Umbilical cord (tissue), 2 donors: ENCODE results near the gene WNK4. TPM values are rescaled to one million over a fixed set of nuclear protein-coding genes. Genes with fewer than 3 reads are reported as not detected.
"Not testable (repeated sequence)": the region's sequence is repeated elsewhere in the genome, so short reads cannot be mapped to it uniquely, and the experiment has no call there.

Experiments
- DNase-seq: peaks from one replicate; pipeline ENCODE4 v3.0.0-alpha.2; 2015; ENCODE audit warnings: low spot score
- total RNA-seq: library from RNA; depleted of rRNA; stranded (reverse); fragments of >200 nt; gene quantifications from one replicate; pipeline ENCODE4 v1.2.3, GENCODE V29; 2014; ENCODE audit warnings: low replicate concordance; ENCODE audit not compliant: insufficient read depth

The WNK4 gene
- total RNA-seq = not detected

GRCh38 chr17:42779936-42780850 is at the start of gene WNK4:
Gene WNK4 (plus strand): TSS chr17:42780610. CDS start chr17:42780699, 89 bp downstream.
- DNase-seq = no peak

- DNase-seq = no peak
Observed at GRCh38 chr17:42740699-42741098, 39.7 kb upstream of the WNK4 start.

GRCh38 chr17:42742916-42743315 is 37.5 kb upstream of the WNK4 start:
- not testable (repeated sequence) for DNase-seq

GRCh38 chr17:42743595-42744282 is 36.7 kb upstream of the WNK4 start:
- DNase-seq = no peak

- DNase-seq = no peak
Observed at GRCh38 chr17:42744283-42744805, 36.1 kb upstream of the WNK4 start.

- DNase-seq = peak; percentile 94
Observed at GRCh38 chr17:42744806-42745617, 35.4 kb upstream of the WNK4 start, which contains the start of gene EZH1. Gene EZH1 (minus strand): TSS chr17:42745040. CDS start chr17:42728941, 16,099 bp downstream.

GRCh38 chr17:42748202-42748907 is 32.1 kb upstream of the WNK4 start:
- no peak for DNase-seq

GRCh38 chr17:42748908-42749798 is 31.3 kb upstream of the WNK4 start:
- no peak for DNase-seq

GRCh38 chr17:42750739-42751344 is 29.6 kb upstream of the WNK4 start:
- peak; percentile 34 for DNase-seq

GRCh38 chr17:42751628-42752027 is 28.8 kb upstream of the WNK4 start:
- DNase-seq = peak; percentile 49

- DNase-seq = no peak
Observed at GRCh38 chr17:42754782-42755181, 25.6 kb upstream of the WNK4 start.

- DNase-seq = no peak
Observed at GRCh38 chr17:42759982-42760651, 20.3 kb upstream of the WNK4 start.

- peak; percentile 53 for DNase-seq
Observed at GRCh38 chr17:42760652-42761581, 19.5 kb upstream of the WNK4 start, which contains the start of gene RAMP2. Gene RAMP2 (plus strand): TSS chr17:42761227. CDS start chr17:42761262, 35 bp downstream.

GRCh38 chr17:42761638-42762037 is 18.8 kb upstream of the WNK4 start:
- no peak for DNase-seq

- DNase-seq = no peak
Observed at GRCh38 chr17:42766124-42766523, 14.3 kb upstream of the WNK4 start.

- no peak for DNase-seq
Observed at GRCh38 chr17:42767512-42767911, 12.9 kb upstream of the WNK4 start.

GRCh38 chr17:42768006-42768405 is 12.4 kb upstream of the WNK4 start:
- not testable (repeated sequence) for DNase-seq
